IPS-NIHi11 (cell line): ENCODE results near the gene ADIPOQ.
"Not testable (repeated sequence)": the region's sequence is repeated elsewhere in the genome, so short reads cannot be mapped to it uniquely, and the experiment has no call there.

Experiments used
- DNase-seq: peaks from one replicate; pipeline ENCODE4 v3.0.0; 2012; ENCODE audit warnings: mixed read lengths, low spot score

Gene ADIPOQ

DNA sequence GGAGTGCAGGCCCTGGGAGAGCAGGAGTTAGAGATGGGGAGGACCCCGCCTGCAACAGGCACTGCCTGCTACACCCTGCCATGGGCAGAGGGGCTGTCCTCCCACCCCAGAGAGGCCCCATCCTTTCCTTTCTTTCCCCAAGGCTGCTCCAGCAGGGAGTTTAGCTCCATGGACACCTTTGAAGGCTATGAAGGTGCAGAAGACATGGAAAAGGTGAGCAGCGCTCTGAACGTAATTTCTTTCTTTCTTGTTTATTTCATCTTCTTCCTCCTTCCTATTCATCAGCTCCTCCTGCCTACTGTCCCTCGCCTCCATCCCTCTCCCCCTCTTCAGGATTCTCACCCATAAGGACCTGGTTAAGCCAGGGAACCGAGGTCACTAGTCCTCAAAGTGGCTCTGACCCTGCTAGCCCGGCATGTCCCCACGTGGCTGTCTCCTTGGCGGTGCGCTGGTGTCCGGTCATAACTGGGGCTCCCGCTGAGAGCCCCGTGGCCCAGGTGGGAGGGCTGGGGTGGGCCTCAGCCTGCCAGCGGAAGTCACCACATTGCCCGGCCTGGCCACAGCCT lies 16.0 kb upstream of the ADIPOQ start:
- no peak for DNase-seq

DNA sequence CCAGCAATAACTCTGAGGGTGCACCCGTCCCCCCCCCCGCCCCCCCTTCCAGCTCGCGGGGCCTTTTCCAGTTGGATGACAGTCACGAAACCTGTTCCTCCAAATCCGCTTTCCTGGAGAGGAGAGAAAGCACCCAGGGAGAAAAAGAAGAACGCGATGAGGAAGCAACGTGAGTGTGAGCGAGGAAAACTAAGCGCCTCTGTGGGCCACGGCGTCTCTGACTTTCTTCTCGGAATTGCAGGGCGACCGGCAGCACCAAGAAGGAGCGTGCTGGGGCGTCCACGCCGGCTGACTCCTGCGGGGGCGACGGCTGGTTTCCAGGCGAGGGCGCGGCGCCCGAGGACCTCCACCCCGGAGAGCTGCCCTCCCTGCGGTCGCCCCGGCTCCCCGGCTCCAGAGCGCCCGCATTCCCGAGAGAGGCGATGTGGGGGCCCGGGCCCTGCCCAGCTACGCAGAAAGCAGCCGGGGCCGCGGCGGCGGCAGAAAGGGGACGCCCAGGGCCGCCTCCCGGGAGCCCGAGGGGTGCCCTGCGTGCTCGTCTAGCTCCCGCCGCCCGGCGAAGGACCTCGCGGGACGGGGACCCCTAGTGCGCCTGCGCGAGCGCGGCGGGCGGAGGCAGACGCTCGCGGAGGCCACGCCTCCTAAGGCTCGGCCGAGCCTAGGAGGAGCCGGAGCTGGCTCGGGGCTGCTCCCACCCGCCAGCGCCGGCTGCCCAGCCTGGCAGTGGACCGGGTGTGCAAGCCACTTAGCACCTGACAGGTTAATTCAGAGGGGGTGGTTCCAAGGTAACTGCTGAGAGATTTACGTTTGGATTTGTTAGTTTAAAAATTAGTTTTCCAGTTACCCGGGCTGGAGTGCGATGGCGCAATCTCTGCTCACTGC lies 15.3 kb upstream of the ADIPOQ start:
- DNase-seq = peak; percentile 100

DNA sequence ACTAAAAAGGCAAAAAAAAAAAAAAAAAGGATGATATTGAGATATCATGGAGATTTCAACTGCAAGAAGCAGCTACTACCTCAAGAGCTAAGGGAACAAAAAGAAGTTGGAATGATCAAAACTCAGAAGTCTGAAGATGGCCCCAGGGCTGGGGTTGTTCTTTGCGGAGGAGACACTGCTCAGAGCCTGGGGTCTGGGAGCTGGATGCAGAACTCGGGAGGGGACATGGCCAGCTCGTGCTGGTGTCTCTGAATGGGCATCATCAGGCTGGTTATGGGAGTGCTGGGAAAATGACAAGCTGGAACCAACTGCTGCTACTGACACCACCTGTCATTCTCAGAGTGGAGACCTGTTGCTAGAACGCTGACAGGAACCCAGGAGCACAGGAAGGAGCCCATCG lies 14.2 kb upstream of the ADIPOQ start:
- DNase-seq = no peak

DNA sequence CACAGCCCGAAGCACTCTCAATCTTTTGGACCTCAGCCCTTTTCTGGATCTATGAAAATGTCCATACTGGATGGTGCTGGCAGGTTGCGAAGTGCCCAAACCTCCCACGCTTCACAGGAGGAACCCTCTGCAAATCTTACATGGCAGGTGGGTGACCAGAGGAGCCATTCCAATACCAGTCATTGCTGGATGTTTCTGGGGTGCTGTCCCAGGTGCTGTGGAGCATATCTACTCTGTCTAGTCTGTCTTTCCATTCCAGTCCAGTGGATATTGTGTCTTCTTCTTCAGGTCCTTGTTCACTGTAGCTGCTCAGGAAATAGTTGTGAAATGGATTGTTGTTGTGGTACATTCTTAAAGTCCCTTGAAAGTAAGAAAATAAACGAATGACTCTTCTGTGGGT lies 10.7 kb upstream of the ADIPOQ start:
- no peak for DNase-seq

DNA sequence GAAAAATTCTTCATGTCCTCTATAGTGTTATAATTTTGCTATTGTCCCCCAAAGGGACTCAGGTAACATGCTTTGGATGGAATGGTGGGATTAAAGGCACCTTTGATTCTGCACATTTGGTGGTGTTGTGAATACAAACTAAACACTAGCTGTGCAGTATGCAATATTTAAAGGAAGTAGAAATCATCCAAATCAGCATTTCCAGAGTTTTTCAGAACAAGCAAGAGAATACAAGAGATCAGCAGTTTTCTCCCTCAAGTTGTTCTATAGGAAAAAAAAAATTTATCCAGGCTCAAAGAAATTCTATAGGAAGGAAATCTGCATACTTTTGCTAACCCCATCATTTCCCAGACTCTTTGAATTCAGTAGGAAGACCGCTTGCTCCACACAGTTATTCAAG lies 10.2 kb upstream of the ADIPOQ start:
- DNase-seq = no peak

DNA sequence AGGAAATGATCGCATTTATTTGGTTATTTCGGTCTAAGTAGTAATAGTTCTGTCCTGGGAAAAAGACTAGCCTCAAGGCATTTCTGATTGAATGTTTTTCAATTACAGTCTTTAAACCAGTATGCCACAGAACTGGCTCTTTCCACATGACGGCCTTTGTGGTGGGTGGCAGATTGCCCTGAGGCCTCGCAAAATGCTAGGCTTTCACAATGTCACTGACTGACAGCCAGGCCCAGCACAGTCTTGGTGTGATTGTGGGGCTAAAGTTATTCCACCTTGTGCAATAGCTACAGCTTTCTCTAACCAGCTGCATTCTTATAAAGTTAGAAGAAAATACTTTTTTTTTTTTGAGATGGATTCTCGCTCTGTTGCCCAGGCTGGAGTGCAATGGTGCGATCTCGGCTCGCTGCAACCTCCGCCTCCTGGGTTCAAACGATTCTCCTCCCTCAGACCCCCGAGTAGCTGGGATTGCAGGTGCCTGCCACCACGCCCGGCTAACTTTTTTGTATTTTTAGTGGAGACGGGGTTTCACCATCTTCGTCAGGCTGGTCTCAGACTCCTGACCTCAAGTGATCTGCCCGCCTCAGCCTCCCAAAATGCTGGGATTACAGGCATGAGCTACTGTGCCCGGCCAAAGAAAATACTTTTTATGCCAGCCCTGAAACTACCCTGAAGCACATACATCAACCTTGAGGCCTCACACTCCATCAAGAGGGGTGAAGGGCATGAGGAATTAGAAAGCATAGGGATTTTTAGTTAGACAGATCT lies 2.5 kb upstream of the ADIPOQ start:
- DNase-seq = no peak

DNA sequence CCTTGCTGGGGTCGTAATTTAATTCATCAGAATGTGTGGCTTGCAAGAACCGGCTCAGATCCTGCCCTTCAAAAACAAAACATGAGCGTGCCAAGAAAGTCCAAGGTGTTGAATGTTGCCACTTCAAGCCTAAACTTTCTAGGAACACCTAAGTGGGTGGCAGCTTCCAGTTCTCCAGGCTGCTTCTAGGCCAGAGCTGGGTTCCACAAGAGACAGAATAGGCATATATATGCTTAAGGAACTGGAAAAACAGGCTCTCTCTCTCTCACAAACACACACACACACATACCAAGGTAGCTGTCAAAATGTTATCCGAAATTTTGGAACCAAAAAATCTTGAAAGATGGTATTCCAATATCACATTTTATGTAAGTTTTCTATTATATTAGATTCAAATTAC lies 890 bp upstream of the ADIPOQ start:
- no peak for DNase-seq

DNA sequence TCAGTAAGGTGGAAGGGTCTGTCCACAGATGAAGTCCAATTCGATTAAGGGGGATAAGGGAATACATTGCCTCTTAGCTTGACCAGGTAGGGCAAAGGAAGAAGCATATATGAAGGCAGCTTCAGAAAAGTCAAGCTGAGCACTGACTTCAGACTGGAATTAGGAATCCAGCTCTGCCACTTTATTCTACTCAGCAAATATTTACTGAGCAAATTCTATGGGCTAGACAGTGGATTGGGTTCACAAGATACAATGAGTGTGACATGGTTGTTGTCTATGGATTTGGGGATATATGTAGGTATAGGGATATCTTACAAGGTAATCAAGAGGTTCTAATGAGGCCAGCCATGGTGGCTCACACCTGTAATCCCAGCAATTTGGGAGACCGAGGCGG lies 526 bp downstream of the ADIPOQ start:
- no peak for DNase-seq

DNA sequence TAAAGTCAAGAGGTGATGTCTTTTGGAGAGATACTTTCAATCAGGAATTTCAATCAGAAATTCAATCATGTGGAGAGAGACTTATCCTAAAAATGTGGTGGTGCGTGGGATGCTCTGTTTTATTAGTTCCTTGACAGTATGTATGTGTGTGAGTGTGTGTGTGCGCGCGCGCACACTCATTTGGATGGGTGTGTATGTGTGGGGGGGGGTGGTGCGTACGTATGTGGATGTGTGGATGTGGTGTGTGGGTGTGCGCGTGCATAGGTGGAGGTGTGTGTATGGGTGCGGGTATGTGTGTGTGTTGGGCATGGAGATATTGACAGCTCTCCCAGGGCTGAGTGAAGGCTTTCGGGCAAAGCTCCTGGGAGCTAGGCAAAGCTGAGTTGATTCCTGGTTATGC lies 2.4 kb downstream of the ADIPOQ start:
- DNase-seq = no peak

DNA sequence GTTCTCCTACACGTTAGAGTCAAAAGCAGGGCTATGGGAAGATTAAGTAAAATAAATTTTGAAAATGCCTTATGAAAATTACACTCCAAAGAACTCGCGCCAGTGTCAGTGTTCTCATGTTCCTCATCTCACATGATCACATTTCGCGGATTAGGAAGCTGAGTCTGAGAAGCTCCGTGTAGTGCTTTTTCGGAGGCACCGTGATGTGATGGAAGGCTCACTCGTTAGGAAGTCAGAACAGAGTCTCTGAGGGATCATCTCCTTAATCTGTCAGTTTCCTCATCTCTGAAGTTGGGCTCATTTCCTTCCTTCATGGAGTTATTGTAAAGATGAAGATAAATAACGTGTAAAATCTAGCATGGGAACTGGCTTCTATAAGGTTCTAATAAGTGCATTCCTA lies 3.2 kb downstream of the ADIPOQ start:
- no peak for DNase-seq

DNA sequence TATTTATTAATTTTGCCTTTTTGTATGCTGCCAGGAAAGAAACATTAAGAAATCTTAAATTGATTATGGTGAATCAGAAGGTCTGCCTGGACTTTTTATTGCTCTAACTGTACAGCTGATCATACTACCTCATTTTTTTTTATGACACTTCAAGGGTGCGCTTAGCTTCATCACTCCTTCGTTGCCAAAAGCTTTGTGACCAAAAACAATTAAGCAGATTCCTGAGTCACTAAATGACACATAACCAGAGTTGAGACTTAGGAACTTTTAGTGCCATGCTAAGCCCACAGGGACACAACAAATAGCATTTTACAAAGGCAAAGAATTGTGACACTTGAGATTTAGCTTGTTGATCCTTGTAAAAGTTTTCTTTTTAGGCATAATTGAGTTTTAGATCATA lies 4.9 kb downstream of the ADIPOQ start:
- no peak for DNase-seq

DNA sequence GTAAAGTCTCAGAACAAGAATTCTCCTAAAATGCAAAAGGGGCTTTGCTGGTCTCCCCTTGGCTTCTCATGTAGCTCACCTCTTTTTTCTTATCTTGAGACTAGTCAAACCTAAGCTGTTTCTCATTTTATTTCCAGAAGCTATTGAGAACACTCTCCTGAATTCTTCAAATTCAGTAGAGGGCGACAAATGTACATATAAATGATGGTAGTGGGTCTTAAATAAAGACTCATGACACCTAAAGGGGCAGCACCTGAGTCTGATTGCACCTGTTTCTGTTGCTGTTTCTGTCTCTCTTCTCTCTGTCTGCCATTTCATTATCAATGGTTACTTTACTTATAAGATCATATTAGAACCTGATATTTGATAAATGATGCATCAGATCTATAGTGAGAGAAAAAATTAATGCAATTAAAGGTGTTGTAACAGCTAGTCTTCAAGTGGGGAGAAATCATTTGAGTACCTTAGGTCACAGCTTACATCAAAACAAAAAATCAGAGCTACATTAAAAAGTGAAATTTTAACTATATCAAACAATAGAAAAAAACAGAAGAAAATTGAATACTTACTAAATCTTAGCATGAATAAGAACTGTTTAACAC lies 7.0 kb downstream of the ADIPOQ start:
- peak; percentile 66 for DNase-seq

DNA sequence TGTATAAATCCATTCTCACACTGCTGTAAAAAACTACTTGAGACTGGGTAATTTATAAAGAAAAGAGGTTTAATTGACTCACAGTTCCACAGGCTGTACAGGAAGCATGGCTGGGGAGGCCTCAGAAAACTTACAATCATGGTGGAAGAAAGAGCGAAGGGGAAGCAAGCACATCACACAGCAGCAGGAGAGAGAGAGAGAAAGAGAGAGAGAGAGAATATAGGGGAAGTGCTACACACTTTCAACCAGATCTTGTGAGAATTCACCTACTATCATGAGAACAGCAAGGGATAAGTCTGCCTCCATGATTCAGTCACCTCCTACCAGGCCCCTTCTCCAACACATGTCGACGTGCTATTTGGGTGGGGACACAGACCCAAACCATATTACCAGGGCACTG lies 9.3 kb downstream of the ADIPOQ start:
- DNase-seq = not testable (repeated sequence)

DNA sequence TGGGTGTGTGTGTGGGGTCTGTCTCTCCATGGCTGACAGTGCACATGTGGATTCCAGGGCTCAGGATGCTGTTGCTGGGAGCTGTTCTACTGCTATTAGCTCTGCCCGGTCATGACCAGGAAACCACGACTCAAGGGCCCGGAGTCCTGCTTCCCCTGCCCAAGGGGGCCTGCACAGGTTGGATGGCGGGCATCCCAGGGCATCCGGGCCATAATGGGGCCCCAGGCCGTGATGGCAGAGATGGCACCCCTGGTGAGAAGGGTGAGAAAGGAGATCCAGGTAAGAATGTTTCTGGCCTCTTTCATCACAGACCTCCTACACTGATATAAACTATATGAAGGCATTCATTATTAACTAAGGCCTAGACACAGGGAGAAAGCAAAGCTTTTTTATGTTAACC lies 10.5 kb downstream of the ADIPOQ start:
- DNase-seq = no peak

DNA sequence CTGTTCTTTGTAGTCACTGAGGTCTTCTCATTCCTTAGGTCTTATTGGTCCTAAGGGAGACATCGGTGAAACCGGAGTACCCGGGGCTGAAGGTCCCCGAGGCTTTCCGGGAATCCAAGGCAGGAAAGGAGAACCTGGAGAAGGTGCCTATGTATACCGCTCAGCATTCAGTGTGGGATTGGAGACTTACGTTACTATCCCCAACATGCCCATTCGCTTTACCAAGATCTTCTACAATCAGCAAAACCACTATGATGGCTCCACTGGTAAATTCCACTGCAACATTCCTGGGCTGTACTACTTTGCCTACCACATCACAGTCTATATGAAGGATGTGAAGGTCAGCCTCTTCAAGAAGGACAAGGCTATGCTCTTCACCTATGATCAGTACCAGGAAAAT lies 11.6 kb downstream of the ADIPOQ start:
- DNase-seq = no peak

DNA sequence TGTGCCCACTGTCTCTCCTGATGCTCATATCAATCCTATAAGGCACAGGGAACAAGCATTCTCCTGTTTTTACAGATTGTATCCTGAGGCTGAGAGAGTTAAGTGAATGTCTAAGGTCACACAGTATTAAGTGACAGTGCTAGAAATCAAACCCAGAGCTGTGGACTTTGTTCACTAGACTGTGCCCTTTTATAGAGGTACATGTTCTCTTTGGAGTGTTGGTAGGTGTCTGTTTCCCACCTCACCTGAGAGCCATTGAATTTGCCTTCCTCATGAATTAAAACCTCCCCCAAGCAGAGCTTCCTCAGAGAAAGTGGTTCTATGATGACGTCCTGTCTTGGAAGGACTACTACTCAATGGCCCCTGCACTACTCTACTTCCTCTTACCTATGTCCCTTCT lies 12.4 kb downstream of the ADIPOQ start:
- no peak for DNase-seq

DNA sequence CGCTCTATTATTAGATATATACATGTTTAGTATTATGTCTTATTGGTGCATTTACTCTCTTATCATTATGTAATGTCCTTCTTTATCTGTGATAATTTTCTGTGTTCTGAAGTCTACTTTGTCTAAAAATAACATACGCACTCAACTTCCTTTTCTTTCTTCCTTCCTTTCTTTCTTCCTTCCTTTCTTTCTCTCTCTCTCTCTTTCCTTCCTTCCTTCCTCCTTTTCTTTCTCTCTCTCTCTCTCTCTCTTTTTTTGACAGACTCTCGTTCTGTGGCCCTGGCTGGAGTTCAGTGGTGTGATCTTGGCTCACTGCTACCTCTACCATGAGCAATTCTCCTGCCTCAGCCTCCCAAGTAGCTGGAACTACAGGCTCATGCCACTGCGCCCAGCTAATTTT lies 15.2 kb downstream of the ADIPOQ start:
- no peak for DNase-seq

DNA sequence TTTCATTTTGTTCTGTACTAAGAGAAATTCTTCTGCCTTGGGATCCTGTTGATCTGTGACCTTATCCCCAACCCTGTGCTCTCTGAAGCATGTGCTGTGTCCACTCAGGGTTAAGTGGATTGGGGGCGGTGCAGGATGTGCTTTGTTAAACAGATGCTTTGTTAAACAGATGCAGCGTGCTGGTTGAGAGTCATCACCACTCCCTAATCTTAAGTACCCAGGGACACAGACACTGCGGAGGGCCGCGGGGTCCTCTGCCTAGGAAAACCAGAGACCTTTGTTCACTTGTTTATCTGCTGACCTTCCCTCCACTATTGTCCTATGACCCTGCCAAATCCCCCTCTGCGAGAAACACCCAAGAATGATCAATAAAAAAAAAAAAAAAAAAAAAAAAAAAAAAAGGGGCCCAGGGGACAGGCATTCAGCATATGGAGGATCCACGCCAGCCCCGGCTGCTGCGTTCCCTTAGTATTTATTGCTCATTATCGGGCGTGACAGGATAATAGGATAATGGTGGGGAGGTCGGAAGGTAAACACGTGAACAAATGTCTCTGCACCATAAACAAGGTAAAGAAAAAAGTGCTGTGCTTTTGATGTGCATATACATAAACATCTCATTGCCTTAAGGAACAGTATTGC lies 22.8 kb downstream of the ADIPOQ start:
- DNase-seq = not testable (repeated sequence)

DNA sequence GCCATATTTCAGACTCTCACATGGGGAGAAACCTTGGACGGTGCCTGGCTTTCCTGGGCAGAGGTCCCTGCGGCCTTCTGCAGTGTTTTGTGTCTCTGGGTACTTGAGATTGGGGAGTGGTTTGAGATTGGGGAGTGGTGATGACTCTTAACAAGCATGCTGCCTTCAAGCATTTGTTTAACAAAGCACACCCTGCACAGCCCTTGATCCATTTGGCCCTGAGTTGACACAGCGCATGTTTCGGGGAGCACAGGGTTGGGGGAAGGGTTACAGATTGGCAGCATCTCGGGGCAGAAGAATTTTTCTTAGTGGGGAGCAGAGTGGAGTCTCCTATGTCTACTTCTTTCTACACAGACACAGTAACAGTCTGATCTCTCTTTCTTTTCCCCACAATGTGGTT lies 23.6 kb downstream of the ADIPOQ start:
- DNase-seq = not testable (repeated sequence)

DNA sequence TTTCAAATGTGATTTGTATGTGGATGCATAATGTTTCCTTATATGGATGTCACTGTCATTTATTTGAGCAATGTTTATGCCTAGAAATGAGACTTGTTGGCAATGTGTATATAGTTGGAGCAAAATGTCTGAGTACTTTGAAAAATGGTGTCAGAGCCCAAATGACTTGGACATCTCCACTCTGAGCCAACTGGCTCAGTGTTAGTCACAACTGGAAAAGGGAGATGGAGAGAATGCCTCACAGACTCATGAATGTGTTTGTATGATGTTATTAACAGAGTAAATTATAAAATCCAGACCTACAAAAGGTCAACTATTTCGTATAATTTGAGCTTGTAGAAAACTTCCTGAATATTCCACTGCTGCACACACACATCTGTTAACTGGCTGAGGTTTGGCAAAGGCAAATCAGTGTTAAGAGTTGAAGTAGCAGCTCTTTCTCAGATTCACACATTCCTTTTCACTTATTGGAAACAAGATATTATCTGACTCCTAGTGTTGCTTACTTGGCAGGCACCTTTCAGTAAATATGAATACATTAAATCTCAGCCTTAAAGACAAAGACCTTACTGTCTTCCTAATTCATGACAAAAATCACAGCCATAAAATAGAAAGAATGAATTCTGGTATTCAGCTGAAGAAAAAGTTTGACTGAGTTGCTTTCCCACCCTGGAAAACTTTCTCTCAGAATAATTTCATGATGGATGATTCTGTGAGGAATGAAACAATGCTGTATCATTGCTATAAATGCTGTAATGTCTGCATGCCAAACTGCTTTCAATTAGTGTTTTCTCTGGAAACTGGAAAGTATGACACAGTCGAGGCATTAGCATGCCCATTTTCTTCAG lies 27.0 kb downstream of the ADIPOQ start:
- no peak for DNase-seq
